GM21447 (cell line): ENCODE measurements around the gene CCDC81.

Experiments
- ATAC-seq: cut with Tn5 transposase; IDR thresholded peaks from one replicate; pipeline ENCODE4 v1.9.1; 2021; ENCODE audit not compliant: unreplicated experiment

The CCDC81 gene

GRCh38 chr11:86463120-86463519, 88.4 kb downstream of the CCDC81 start:
- ATAC-seq: no peak

GRCh38 chr11:86463955-86464354, 89.3 kb downstream of the CCDC81 start:
- ATAC-seq: no peak

- ATAC-seq: no peak
Measured at GRCh38 chr11:86464509-86465221, 90.0 kb downstream of the CCDC81 start.

- ATAC-seq: no peak
Measured at GRCh38 chr11:86468169-86468568, 93.5 kb downstream of the CCDC81 start.

- ATAC-seq: no peak
Measured at GRCh38 chr11:86469491-86470388, 95.1 kb downstream of the CCDC81 start.
